Cardiac fibroblast (primary cell): ENCODE data around the gene GFOD1.

Source experiments
- DNase-seq, 2 donors: peaks; one replicate each; pipeline versions ENCODE4 v3.0.0 to v3.0.0-alpha.2; 2010; ENCODE audit warnings: low read depth in 2 of 2
- H3K4me3 ChIP-seq, 2 donors: replicated peaks in 1 of 2; 1 replicate in 1 of 2; 2 replicates in 1 of 2; pipeline ENCODE4 v1.5.1; 2011; ENCODE audit warnings: low read depth in 2 of 2, low read length in 2 of 2, mild to moderate bottlenecking in 2 of 2, moderate library complexity in 1 of 2
- CTCF ChIP-seq: IDR thresholded peaks from one replicate; pipeline ENCODE4 v1.5.1; 2011; ENCODE audit warnings: low read depth, mild to moderate bottlenecking, low read length, inconsistent platforms

The GFOD1 gene

GRCh38 chr6:13358511-13358910 lies 128.9 kb downstream of the GFOD1 start:
- H3K4me3 ChIP-seq: no peak overlapping the region
- TF ChIP-seq CTCF: no peak
- DNase-seq: no peak

GRCh38 chr6:13357551-13358075 lies 129.8 kb downstream of the GFOD1 start:
- no peak overlapping the region for H3K4me3 ChIP-seq
- peak; percentile 57 to 81 for DNase-seq
- TF ChIP-seq CTCF: peak; percentile 27

- H3K4me3 ChIP-seq: no peak overlapping the region
- TF ChIP-seq CTCF: no peak
- no peak for DNase-seq
Measured at GRCh38 chr6:13355999-13356785, 131.2 kb downstream of the GFOD1 start.

- H3K4me3 ChIP-seq: no peak overlapping the region
- peak; percentile 94 to 96 for DNase-seq
- TF ChIP-seq CTCF: no peak
Measured at GRCh38 chr6:13355043-13355945, 132.1 kb downstream of the GFOD1 start.

- DNase-seq: peak; percentile 82
- H3K4me3 ChIP-seq: no peak overlapping the region
- TF ChIP-seq CTCF: no peak
Measured at GRCh38 chr6:13354331-13355042, 132.9 kb downstream of the GFOD1 start.

GRCh38 chr6:13352165-13352564 lies 135.2 kb downstream of the GFOD1 start:
- DNase-seq: no peak
- TF ChIP-seq CTCF: no peak
- no peak overlapping the region for H3K4me3 ChIP-seq
